Rectal smooth muscle tissue (tissue), 1 donor: ENCODE results near the gene OR5B2.
"Not testable (repeated sequence)": the region's sequence is repeated elsewhere in the genome, so short reads cannot be mapped to it uniquely, and the experiment has no call there.

ENCODE experiments used
- H3K27ac ChIP-seq: one replicate; pipeline ENCODE4 v1.7.0; 2013; ENCODE audit warnings: low read depth, low read length, inconsistent platforms
- H3K27me3 ChIP-seq: one replicate; pipeline ENCODE4 v1.7.0; 2013; ENCODE audit warnings: low read length; ENCODE audit not compliant: control insufficient read depth, insufficient read depth
- H3K36me3 ChIP-seq: one replicate; pipeline ENCODE4 v1.7.0; 2013; ENCODE audit warnings: low read length; ENCODE audit not compliant: control insufficient read depth, insufficient read depth
- H3K4me1 ChIP-seq: one replicate; pipeline ENCODE4 v1.7.0; 2013; ENCODE audit warnings: low read length; ENCODE audit not compliant: control insufficient read depth, insufficient read depth
- H3K4me3 ChIP-seq: one replicate; pipeline ENCODE4 v1.7.0; 2013; ENCODE audit warnings: low read length
- H3K9ac ChIP-seq: one replicate; pipeline ENCODE4 v1.7.0; 2013; ENCODE audit warnings: low read length

The OR5B2 gene

GRCh38 chr11:58399622-58400021 lies 28.3 kb downstream of the OR5B2 start:
- H3K9ac ChIP-seq, H3K4me1 ChIP-seq, H3K4me3 ChIP-seq, H3K27me3 ChIP-seq, H3K27ac ChIP-seq, H3K36me3 ChIP-seq: not testable (repeated sequence)

- H3K36me3 ChIP-seq, result no peaks in the 10 kb centered on the region
Observed at GRCh38 chr11:58395581-58395980, 32.3 kb downstream of the OR5B2 start.

GRCh38 chr11:58394195-58394594 lies 33.7 kb downstream of the OR5B2 start:
- Histone ChIP-seq H3K4me1 (no peaks in the 10 kb centered on the region), H3K36me3 (no peaks in the 10 kb centered on the region), H3K27me3 (no peaks in the 10 kb centered on the region), H3K27ac (no peak overlapping the region), H3K4me3 (no peak overlapping the region), H3K9ac (no peak overlapping the region)

More at GRCh38 chr11:58395581-58395980, 32.3 kb downstream of the OR5B2 start:
- Histone ChIP-seq H3K27me3 (no peaks in the 10 kb centered on the region), H3K4me1 (no peaks in the 10 kb centered on the region), H3K4me3 (no peak overlapping the region), H3K9ac (no peak overlapping the region), H3K27ac (no peak overlapping the region)

GRCh38 chr11:58392746-58393145 lies 35.2 kb downstream of the OR5B2 start:
- Histone ChIP-seq H3K9ac (no peak overlapping the region), H3K4me3 (no peak overlapping the region), H3K36me3 (no peaks in the 10 kb centered on the region), H3K4me1 (no peaks in the 10 kb centered on the region), H3K27me3 (no peaks in the 10 kb centered on the region), H3K27ac (no peak overlapping the region)

DNA sequence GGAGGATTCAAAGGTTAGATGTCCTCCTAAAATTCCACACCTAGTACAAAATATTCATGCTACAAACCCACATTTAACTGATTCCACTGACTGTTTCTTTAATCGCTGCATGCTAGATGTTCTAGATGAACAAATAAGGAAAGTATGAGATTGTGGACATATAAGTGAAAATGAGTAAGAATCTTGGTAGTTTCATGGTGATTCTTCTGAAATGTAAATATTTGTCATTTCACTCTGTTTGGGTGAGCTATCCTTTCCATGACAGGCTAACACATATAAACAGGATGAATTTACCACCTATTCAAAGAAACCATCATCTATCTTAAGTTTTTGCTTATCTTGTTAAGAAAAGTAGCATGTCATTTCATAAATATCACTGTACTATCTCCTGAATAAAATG lies 36.0 kb downstream of the OR5B2 start:
- Histone ChIP-seq H3K36me3 (no peaks in the 10 kb centered on the region), H3K27ac (no peak overlapping the region), H3K9ac (no peak overlapping the region), H3K27me3 (no peaks in the 10 kb centered on the region), H3K4me3 (no peak overlapping the region), H3K4me1 (no peaks in the 10 kb centered on the region)

DNA sequence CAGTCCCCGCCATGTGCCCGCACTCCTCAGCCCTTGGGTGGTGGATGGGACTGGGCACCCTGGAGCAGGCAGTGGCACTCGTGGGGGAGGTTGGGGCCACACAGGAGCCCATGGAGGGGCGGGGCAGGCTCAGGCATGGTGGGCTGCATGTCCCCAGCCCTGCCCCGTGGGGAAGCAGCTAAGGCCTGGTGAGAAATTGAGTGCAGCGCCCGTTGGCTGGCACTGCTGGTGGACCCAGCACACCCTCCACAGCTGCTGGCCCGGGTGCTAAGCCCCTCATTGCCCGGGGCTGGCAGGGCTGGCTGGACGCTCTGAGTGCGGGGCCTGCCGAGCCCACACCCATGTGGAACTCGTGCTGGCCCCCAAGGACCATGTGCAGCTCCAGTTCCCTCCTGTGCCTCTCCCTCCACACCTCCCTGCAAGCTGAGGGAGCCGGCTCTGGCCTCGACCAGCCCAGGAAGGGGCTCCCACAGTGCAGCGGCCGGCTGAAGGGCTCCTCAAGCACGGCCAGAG lies 37.3 kb downstream of the OR5B2 start:
- H3K27me3 ChIP-seq, result no peaks in the 10 kb centered on the region
- no peak overlapping the region for H3K27ac ChIP-seq
- no peak overlapping the region for H3K9ac ChIP-seq
- H3K4me1 ChIP-seq, result no peaks in the 10 kb centered on the region
- H3K4me3 ChIP-seq, result no peak overlapping the region
- no peaks in the 10 kb centered on the region for H3K36me3 ChIP-seq
